Neural cell (in vitro differentiated cells): ENCODE data around the gene RGL1.

Source experiments
- CTCF ChIP-seq: fragments of 450-650 bp; IDR thresholded peaks from 2 replicates; pipeline ENCODE4 v1.5.1; 2014; ENCODE audit warnings: antibody characterized with exemption, mild to moderate bottlenecking, moderate library complexity; ENCODE audit not compliant: poor library complexity, severe bottlenecking
- EP300 ChIP-seq: fragments of 450-650 bp; conservative IDR thresholded peaks from 2 replicates; pipeline ENCODE4 v1.6.1; 2014; ENCODE audit warnings: antibody characterized with exemption, mild to moderate bottlenecking, moderate library complexity; ENCODE audit not compliant: poor library complexity, severe bottlenecking
- POLR2AphosphoS5 ChIP-seq: IDR thresholded peaks from 2 replicates; pipeline ENCODE4 v1.6.1; 2012
- RAD21 ChIP-seq: fragments of 450-650 bp; conservative IDR thresholded peaks from 2 replicates; pipeline ENCODE4 v1.6.1; 2014; ENCODE audit warnings: antibody characterized with exemption, mild to moderate bottlenecking, moderate library complexity
- TF ChIP-seq, protein P1 (sequence below): IDR thresholded peaks from 2 replicates; pipeline ENCODE4 v1.6.1; 2012; ENCODE audit warnings: borderline replicate concordance

DNA sequence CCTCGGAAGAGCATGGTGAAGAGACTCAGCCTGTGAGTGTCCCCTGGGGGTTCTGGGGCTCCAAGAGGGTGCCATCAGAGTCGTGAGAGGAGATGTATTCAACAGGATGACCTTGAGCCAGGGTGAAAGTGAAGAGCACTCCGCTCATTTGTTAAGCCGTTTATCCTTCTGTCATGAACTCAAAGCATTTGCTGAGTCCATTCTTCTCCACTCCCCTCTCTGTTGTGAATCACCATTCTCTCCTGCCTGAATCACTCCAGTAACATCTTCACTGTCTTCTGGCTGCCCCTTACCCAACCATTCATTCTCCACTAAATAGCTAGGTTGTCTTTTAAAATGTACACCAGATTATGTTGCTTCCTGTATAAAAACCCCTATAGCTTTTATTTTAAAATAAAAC, 102.2 kb downstream of the RGL1 start:
- TF ChIP-seq RAD21: no peak
- no peak for TF ChIP-seq CTCF
- TF ChIP-seq, protein P1, sequence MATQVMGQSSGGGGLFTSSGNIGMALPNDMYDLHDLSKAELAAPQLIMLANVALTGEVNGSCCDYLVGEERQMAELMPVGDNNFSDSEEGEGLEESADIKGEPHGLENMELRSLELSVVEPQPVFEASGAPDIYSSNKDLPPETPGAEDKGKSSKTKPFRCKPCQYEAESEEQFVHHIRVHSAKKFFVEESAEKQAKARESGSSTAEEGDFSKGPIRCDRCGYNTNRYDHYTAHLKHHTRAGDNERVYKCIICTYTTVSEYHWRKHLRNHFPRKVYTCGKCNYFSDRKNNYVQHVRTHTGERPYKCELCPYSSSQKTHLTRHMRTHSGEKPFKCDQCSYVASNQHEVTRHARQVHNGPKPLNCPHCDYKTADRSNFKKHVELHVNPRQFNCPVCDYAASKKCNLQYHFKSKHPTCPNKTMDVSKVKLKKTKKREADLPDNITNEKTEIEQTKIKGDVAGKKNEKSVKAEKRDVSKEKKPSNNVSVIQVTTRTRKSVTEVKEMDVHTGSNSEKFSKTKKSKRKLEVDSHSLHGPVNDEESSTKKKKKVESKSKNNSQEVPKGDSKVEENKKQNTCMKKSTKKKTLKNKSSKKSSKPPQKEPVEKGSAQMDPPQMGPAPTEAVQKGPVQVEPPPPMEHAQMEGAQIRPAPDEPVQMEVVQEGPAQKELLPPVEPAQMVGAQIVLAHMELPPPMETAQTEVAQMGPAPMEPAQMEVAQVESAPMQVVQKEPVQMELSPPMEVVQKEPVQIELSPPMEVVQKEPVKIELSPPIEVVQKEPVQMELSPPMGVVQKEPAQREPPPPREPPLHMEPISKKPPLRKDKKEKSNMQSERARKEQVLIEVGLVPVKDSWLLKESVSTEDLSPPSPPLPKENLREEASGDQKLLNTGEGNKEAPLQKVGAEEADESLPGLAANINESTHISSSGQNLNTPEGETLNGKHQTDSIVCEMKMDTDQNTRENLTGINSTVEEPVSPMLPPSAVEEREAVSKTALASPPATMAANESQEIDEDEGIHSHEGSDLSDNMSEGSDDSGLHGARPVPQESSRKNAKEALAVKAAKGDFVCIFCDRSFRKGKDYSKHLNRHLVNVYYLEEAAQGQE: no peak
- no peak for TF ChIP-seq EP300
- TF ChIP-seq POLR2AphosphoS5: no peak
